NCI-H128 (cell line): ENCODE results near the gene PLA2G2A.

Experiments used
- DNase-seq: peaks from one replicate; lab custom pipeline; 2025; ENCODE audit not compliant: unreplicated experiment; lab: John Stamatoyannopoulos, UW

PLA2G2A gene

GRCh38 chr1:19974822-19975416, 4.5 kb downstream of the PLA2G2A start:
- DNase-seq, result no peak

GRCh38 chr1:19973616-19974015, 5.8 kb downstream of the PLA2G2A start:
- no peak for DNase-seq

- DNase-seq, result no peak
Measured at GRCh38 chr1:19971664-19972063, 7.8 kb downstream of the PLA2G2A start.

- DNase-seq, result no peak
Measured at GRCh38 chr1:19969898-19970660, 9.3 kb downstream of the PLA2G2A start.

- DNase-seq, result no peak
Measured at GRCh38 chr1:19967808-19968207, 11.6 kb downstream of the PLA2G2A start.

GRCh38 chr1:19964542-19964941, 14.9 kb downstream of the PLA2G2A start:
- DNase-seq, result no peak

GRCh38 chr1:19963636-19964035, 15.8 kb downstream of the PLA2G2A start:
- no peak for DNase-seq

- no peak for DNase-seq
Measured at GRCh38 chr1:19960591-19960990, 18.8 kb downstream of the PLA2G2A start.

- DNase-seq, result no peak
Measured at GRCh38 chr1:19957779-19958178, 21.6 kb downstream of the PLA2G2A start.

GRCh38 chr1:19955534-19956170, 23.8 kb downstream of the PLA2G2A start:
- DNase-seq, result no peak

GRCh38 chr1:19954059-19954458, 25.4 kb downstream of the PLA2G2A start:
- DNase-seq, result no peak

- DNase-seq, result no peak
Measured at GRCh38 chr1:19949016-19949415, 30.4 kb downstream of the PLA2G2A start.

- DNase-seq, result no peak
Measured at GRCh38 chr1:19946971-19947370, 32.4 kb downstream of the PLA2G2A start.

- no peak for DNase-seq
Measured at GRCh38 chr1:19946331-19946751, 33.1 kb downstream of the PLA2G2A start.

- no peak for DNase-seq
Measured at GRCh38 chr1:19945914-19946313, 33.5 kb downstream of the PLA2G2A start.

- no peak for DNase-seq
Measured at GRCh38 chr1:19942657-19943056, 36.8 kb downstream of the PLA2G2A start.

GRCh38 chr1:19942088-19942487, 37.3 kb downstream of the PLA2G2A start:
- no peak for DNase-seq

- no peak for DNase-seq
Measured at GRCh38 chr1:19941206-19941568, 38.2 kb downstream of the PLA2G2A start.

- DNase-seq, result no peak
Measured at GRCh38 chr1:19940486-19941205, 38.8 kb downstream of the PLA2G2A start.

GRCh38 chr1:19938472-19938871, 40.9 kb downstream of the PLA2G2A start:
- DNase-seq, result no peak

- no peak for DNase-seq
Measured at GRCh38 chr1:19936061-19936750, 43.2 kb downstream of the PLA2G2A start.
